NCI-H2227 (cell line): ENCODE measurements around the gene IGFBP2.

ENCODE experiments used
- DNase-seq: peaks from one replicate; lab custom pipeline; 2025; ENCODE audit not compliant: unreplicated experiment; lab: John Stamatoyannopoulos, UW

The IGFBP2 gene

DNA sequence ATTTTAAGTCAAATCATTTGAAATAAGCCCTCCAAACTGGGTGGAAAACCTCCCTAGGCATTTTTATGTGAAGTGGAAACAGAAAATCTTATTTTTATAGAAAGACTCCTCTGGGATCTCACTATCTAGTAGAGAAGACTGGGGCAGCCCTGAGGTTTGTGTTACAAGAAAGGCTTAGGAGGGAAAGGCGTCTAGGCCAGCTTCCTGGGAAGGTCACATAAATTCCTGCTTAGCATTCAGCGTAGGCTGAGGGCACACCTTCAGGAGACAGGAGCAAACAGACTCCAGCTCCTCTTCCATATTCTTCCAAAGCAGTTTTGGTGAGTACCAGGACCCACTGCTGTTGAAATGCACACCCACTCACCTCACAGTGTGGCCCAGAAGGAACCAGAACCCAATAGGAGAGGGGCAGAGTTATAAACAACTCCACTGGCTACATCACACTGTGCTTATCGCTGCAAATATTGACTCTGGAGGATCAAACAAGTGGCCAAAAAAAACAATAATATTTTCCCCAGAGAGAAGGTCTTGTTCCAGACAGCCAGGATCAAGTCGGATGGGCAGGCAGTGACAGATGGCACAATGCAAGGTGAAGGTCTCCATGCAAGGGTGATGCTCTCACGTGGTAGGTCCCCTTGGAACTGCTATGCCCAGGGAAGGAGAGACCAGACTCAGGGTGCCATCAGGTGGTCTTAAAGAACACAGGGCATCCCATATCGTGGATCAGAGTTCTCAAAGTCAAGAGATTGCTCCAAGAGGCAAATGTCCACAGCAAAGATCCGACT, 17.7 kb upstream of the IGFBP2 start:
- no peak for DNase-seq

DNA sequence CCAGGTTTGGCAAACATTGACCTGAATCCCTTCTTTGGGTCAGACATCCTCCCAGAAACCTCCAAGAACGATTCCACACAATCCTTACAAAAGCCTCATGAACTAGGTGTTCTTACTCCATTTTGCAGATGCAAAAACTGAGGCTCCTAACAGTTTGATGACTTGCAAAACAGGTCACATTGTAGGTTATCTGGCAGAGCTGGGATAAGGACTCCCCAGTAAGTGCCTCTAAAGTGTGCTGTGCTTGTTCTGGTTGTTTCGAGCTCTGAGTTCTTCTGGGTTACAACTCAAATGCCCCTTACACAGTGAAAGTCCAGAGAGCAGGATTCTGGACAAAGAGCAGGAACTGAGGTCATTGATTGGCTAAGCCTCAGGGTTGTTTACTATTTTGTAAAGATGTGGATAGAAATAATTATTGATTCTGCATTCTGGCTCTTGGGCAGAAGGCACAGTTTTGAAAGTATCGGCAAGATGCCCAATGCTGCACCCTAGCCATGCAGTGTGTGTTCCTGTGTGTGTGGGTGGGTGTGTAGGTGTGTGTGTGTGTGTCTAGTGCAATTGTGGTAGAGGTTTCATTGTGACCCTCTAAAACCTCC, 17.0 kb upstream of the IGFBP2 start:
- no peak for DNase-seq

DNA sequence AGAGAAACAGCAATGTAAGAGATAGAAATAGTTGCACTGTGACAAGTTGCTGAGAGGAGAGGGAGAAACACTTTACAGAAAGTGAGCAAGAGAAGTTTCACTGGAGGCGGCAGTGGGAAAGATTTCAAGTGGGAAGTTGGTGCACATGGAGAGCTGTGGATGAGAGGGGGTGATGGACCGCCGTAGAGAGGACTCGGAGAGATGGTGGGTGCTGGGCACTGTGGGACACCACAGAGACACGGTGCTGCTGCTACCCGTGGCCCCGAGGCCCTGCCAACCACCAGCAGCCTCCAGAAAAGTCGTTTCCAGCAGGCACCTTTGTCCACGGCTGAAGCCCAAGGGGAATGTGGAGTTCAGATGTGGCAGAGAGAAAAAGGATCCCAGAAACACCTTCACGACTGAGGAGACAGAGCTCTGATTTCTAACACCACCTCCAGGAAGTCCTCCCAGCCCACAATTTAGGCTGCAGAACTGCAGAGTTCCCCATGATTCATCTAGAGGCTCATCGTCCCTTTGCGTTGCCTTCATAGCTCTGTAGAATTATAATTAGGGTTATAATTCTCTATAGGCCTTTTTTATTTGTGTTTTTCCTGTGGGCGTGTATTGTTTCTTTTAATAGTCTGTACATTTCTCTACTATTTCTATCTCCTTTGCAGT, 15.9 kb upstream of the IGFBP2 start:
- no peak for DNase-seq

DNA sequence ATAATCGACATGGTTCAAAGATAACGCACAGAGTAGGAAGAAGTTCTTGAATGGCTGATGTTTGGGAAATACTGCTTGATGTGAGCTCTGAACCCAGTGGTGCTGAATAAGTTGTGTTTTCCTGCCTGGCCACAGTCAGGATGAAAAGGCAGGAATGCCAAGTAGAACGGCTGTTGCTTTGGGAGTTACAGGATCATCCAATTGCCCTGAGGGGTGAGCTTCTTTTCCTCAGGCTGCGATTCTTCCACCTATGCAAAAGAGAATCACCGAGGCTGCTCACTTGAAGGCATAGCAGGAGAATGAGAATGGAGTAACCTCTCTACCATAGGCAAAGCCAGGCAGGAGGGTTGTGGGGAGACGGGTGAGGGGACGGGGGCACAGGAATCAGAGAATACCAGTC, 14.4 kb upstream of the IGFBP2 start:
- no peak for DNase-seq

DNA sequence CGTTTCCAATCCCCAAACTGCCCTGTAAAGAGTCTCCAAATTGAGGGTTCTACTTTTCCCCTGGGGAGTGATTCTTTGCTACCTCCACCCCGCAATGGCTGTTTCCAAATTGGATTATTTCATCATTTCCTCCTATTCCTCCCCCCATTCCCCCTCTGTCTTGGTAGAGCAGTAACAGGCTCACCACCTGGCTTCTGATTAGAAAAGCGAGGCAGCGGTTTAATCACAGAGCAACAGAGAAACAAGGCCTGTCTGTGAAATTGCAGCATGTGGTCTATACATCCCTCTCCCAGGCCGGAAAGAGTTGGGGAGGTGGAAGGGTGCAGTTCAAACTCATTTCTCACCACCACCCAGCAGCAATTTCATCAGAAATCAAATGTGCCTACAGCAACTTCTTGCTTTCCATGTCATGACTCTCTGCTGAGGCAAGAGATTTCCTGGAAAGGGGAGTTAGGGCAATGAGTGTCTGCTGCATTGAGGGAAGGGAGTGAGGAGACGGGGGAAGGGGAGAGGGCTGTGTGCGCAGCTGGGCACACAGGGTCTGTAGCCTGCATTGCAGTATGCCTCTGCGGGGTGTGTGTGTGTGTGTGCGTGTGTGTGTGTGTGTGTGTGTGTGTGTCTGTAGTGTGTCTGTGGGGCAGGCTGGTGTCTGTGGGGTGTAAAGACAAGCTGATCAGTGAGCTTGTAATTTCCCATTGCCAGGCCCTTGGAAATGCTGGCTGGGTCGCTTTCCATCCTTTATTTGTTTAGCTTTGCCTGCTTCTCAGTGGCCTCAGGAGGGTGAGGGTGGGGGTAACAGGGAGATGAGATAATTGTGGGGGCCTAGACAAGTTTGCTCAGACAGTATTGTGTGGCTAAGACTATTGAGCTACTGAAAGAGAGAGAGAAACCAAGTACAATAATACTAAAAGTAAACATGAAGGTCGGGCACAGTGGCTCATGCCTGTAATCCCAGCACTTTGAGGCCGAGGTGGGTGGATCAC, 13.5 kb upstream of the IGFBP2 start:
- DNase-seq, result peak; percentile 62

DNA sequence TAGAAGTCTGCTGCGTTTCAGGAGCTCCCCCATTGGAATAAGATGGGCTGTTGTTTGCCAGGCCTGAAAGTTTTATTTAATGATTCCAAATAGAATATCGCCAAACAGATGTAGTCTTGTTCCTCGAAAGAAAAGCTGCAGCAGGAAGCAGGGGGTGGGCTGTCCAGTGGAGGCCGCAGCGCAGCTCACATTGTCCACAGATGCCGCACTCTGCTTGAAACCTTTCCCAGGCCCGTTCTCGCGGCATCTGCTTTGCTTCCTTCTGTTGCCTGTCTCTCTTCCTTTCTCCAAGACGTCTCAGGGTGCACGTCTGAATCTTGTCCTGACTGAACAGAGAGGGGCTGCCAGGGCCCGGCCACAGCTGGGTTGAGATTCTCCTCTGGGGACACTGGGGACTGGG, 12.4 kb upstream of the IGFBP2 start:
- DNase-seq, result no peak

DNA sequence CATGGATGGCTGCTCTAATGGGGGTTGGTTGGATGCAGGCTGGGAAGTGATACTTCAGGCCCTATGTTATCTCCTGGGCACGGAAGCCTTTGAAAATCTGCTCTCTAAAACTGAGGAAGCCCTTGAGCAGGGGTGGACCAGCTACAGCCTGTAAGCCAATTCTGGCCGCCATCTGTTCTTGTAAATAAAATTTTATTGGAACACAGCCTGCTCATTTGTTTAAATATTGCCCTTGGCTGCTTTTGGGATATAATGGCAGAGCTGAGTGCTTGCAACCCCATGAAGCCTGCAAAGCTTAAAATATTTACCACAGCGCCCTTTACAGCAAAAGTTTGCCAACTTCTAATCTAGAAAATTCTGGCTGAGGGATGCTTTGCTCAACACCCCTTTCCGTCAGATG, 11.9 kb upstream of the IGFBP2 start:
- no peak for DNase-seq

DNA sequence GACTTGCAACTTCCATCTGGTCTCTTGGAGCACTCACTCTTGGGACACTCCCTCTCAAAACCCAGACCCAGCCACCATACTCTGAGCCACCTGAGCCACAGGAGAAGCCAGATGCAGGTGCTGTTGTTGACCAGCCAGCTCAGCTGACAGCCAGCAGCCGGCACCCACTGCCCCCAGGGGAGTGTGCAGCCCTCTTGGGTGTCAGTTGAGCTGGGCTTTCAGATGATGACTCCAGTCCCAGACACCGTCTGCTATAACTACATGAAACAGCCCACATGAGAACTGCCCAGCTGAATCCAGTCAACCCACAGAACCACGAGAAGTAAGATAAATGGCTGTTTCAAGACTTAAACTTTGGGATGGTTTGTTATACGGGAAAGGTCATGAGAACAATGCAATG, 10.7 kb upstream of the IGFBP2 start:
- no peak for DNase-seq

DNA sequence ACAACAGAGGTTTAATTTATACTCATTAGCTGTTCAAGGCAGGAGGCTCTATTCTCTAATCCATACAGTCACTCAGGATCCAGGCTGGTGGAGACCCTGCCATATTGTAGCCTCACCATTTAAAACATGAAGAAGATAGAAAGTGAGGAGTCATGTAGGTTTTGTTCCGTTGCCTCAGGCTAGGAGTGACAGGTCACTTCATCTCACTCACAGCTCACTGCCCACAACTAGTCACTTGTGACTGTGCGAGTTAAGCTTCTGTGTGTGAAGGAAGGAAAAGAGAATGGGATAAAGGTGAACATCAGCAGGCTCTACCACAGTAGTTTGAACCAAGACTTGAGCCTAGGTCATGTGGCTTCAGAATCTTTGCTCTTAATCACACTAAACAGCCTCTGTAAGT, 9.0 kb upstream of the IGFBP2 start:
- no peak for DNase-seq

DNA sequence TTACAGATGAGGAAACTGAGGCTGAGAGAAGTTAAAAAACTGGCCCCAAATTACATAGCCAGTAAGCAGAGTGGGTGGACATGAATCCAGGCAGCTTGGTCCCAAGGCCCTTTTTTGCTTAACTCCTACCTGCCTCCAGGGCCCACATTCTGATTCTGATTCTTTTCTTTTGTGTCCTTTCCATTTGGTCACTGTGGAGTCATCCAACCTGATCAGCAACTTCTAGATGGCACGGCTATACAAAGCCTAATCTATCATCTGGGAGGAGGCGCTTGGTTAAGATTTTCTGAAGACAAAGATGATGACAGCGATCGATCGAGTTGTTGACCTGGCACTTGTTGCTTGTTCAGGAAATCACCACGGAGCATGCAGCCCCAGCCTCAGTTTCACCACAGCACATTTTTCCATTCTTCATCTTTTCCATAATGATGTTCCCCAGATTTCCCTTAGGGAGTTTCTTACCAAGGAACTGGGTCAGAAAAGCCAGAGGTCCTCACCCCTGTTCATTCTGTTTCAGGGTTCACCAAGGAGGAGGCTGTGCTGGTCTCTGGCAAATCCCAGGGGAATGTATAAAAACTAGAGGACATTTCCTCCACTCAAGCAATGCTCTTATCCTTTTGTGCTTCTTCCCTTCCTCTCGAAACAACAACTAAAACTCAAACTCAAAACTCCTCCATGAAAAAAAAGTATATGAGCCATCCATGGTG, 6.9 kb upstream of the IGFBP2 start:
- no peak for DNase-seq

DNA sequence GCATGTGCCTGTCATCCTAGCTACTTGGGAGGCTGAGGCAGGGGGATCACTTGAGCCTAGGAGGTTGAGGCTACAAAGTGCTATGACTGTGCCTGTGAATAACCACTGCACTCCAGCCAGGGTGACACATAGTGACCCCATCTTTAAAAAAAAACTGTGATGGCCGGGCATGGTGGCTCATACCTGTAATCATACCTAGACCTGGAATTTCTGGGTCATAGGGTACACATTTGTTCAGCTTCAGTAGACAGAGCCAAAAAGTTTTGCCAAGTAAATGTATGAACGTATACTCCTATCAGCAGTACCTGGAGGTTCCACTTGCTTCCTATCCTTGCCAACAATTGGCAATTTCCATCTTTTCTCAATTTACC, 6.4 kb upstream of the IGFBP2 start:
- no peak for DNase-seq

DNA sequence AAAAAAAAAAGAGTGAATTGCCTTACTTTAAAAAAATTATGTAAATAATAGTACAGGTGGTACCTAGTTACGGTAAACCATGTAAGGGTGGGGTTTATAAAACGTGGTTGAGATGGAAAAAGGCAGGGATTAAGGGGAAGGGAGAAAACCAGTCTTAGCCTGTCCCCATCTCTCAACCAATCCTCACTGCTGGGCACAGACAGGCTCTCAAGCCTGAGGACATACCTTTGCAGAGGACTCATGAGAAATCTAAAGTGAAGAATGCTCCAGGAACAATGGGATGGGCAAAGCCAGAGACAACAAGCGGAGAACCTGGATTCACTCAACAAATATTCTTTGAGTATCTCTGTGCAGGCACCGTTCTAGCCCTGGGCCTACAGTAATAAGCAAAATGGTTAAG, 3.4 kb upstream of the IGFBP2 start:
- DNase-seq, result no peak

DNA sequence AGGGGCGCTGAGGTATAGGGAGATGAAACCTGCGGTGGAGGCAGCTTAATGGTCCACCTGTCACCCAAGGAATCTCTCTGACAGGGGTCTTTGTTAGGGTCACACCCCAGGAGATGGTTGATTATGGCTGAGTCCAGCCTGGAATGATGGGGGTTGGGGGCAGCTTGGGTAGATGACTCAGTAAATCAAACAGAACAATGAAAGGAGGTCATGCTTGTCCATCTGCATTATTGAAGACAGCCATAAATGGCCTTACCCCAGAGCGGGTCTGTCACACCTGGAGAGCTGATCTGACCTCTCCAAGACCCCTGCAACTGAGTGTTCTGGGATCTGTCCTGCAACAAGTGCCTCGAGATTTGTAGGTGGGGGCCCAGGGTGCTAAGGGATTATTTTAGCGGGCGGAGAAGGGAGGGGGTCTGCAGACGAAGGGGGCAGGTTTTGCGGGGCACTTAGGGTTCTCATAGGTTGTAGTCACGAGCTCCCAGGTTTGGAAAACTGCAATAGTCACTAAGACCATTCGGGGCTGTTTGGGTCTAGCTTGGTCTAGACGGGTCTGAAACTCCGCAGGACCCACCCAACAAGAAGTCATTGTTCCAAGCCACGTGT, 771 bp upstream of the IGFBP2 start:
- no peak for DNase-seq

DNA sequence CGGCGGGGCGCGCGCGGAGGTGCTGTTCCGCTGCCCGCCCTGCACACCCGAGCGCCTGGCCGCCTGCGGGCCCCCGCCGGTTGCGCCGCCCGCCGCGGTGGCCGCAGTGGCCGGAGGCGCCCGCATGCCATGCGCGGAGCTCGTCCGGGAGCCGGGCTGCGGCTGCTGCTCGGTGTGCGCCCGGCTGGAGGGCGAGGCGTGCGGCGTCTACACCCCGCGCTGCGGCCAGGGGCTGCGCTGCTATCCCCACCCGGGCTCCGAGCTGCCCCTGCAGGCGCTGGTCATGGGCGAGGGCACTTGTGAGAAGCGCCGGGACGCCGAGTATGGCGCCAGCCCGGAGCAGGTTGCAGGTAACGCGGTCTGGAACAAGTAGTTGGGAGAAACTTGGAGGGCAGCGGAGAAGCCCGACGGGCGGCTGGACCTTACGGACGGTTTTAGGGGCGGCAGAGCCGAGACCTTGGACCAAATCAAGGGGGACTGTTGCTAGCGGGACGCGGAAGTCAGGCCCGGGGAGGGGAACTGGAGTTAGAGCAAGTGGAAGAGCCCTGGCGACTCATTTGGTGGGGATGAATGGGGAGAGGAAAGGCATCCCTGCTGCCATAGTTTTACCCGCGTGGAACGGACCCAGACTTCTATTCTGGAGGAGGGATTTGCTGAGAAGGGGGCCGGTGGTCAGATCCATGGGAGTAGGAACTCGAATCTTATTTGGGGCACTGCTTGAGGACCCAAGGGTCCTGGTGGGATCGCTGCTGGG, 573 bp downstream of the IGFBP2 start:
- DNase-seq, result peak; percentile 79

DNA sequence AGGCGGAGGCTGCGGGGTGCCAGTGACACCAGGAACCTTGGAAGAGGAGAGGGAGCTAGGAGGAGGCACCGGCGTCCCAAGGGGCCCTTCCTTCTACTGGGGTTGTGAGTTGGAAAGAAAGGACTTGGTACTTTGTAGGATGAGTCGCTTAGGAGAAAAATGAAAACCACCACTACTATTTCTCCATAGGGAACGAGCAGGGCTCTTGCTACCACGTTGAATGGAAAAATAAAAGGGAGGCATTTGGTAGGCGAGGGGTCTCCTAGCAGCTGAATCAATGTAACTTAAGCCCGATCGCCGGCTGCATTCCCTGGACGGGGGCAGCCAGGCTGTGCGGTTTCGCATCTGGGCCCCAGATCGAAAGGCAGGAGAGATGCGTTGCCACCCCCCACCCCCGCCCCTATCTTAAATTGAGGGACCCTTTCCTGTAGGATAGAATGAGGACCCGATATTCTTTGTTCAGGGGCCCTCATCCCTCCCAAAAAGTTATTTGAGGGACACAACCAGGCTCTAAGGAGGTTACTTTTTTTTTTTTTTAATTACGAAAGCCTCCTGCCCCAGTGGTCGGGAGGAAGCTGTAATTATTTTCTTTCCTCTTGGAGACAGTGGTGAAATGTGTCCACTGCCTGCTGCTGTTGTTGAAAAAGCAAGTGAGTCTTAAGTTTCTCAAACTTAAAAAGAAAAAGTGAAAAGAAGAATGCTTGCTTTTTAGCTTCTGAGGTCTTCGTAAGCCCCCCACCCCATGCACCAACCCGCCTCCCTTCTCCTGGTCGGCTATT, 1.3 kb downstream of the IGFBP2 start:
- DNase-seq, result no peak

DNA sequence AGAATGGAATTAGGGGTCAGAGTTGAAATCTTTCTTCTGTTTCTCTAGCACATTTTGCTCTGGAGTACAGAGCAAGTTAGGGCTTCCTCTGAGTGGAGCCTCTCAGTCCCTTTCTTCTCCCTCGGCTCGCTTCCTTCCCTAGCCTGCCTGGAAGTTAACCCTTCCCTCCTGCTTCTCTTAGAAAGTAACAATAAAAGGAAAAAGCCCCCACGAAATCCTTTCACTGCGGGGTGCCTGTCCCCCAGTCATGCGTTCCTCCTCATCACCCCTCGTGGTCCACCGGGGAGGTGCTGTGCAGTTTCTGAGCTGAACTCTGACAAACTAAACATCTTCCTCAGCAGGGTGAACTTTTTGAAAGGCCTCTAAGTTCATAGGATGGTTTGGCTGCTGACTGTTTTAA, 2.0 kb downstream of the IGFBP2 start:
- DNase-seq, result peak; percentile 31

DNA sequence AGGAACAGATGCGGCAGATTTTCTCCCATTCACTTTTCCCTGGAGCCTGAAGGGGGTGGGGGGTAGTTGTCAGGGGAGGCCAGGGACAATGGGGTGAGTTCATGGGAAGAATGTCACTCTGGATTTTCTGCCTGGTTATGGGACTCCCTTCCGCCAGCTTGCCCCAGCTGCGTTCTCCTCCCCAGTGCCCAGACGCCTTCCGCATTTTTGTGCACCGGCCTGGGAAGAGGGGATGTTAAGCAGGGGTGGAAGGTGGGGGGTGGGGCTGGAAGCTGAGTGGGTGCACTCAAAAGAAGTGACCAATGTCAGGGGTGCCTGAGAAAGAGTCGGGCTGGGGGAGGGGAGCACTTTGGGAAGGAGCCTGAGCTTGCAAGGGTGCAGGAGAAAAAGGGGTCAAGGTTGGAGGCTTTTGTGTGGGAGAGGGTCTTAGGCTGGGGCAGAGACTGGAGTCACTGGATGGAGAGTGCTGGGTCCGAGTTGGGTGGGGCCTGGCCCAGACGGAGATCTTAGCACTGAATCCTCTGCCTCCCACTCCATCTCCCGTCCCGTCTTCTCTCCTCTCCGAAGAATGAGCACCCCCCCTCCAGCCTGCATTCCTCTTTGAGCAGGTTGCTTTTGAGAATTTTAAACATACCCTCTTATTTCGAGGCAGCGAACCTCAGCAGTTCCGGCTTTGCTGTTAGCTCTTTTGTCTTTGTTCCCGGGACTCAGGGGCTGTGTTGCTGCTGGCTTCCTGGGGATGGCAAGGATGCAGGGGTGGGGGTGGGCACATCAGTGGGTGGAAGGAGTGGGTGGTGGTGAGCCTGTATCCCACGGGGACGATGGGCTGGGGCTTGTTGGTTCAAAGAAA, 2.7 kb downstream of the IGFBP2 start:
- no peak for DNase-seq
